ENCODE data around the gene SMAD1.

SMAD1 gene

GRCh38 chr4:145490796-145491195 is 9.1 kb downstream of the SMAD1 start:
- H3K9me3 ChIP-seq (ENCODE audit: insufficient read depth, low read depth, low read length), result no peaks in the 10 kb centered on the region
- H3K79me2 ChIP-seq (ENCODE audit: control insufficient read depth, insufficient read depth, low read length, poor library complexity), result peaks cover 2% of the 10 kb centered on the region
- H4K91ac ChIP-seq (ENCODE audit: low read depth, low read length), result no peak overlapping the region
- H3K9ac ChIP-seq (ENCODE audit: low read length), result no peak overlapping the region
- no peak overlapping the region for H2BK5ac ChIP-seq (ENCODE audit: low read depth, low read length, poor library complexity)
- no peak overlapping the region for H2AFZ ChIP-seq (ENCODE audit: insufficient read depth, low read length, poor library complexity)
- no peak overlapping the region for H3K4me2 ChIP-seq (ENCODE audit: low read length)
- no peaks in the 10 kb centered on the region for H3K79me1 ChIP-seq (ENCODE audit: low read length)
- no peak overlapping the region for H3K4me3 ChIP-seq (ENCODE audit: low read depth, low read length)
- no peak overlapping the region for H3K18ac ChIP-seq (ENCODE audit: low read length)
- no peaks in the 10 kb centered on the region for H3K4me1 ChIP-seq (ENCODE audit: control insufficient read depth in 1 of 2, insufficient read depth in 2 of 2, low read length in 2 of 2)
- H2BK12ac ChIP-seq (ENCODE audit: low read length), result no peak overlapping the region
- H4K8ac ChIP-seq (ENCODE audit: low read depth, low read length), result no peak overlapping the region
- H3K23ac ChIP-seq (ENCODE audit: low read length), result no peak overlapping the region
- H3K27ac ChIP-seq (ENCODE audit: low read depth, low read length), result no peak overlapping the region
- H4K12ac ChIP-seq (ENCODE audit: low read depth, low read length), result no peak overlapping the region
- H3K36me3 ChIP-seq (ENCODE audit: control insufficient read depth in 1 of 2, insufficient read depth in 2 of 2, low read length in 2 of 2), result no peaks in the 10 kb centered on the region
- no peak overlapping the region for H3K14ac ChIP-seq (ENCODE audit: low read length)
- no peak for DNase-seq
- H3K27me3 ChIP-seq (ENCODE audit: insufficient read depth, low read length), result no peaks in the 10 kb centered on the region
- no peak overlapping the region for H2AK5ac ChIP-seq (ENCODE audit: low read length)
- WGBS (ENCODE audit: extremely low coverage, insufficient coverage, insufficient read length), result no CpG with 5 or more reads among the region's 1 CpG
- no peak overlapping the region for H3K4ac ChIP-seq (ENCODE audit: low read depth, low read length)
- H2BK120ac ChIP-seq (ENCODE audit: insufficient read depth, low read length, poor library complexity), result no peak overlapping the region

- Histone ChIP-seq H2BK120ac (ENCODE audit: insufficient read depth, low read length, poor library complexity) (no peak overlapping the region), H3K36me3 (ENCODE audit: control insufficient read depth in 1 of 2, insufficient read depth in 2 of 2, low read length in 2 of 2) (no peaks in the 10 kb centered on the region), H2BK12ac (ENCODE audit: low read length) (no peak overlapping the region), H3K23ac (ENCODE audit: low read length) (no peak overlapping the region), H3K27me3 (ENCODE audit: insufficient read depth, low read length) (no peaks in the 10 kb centered on the region), H2AFZ (ENCODE audit: insufficient read depth, low read length, poor library complexity) (no peak overlapping the region), H3K79me1 (ENCODE audit: low read length) (no peaks in the 10 kb centered on the region), H3K9me3 (ENCODE audit: insufficient read depth, low read depth, low read length) (no peaks in the 10 kb centered on the region), H3K4me1 (ENCODE audit: control insufficient read depth in 1 of 2, insufficient read depth in 2 of 2, low read length in 2 of 2) (no peaks in the 10 kb centered on the region), H3K18ac (ENCODE audit: low read length) (no peak overlapping the region), H4K91ac (ENCODE audit: low read depth, low read length) (no peak overlapping the region), H4K8ac (ENCODE audit: low read depth, low read length) (no peak overlapping the region), H3K14ac (ENCODE audit: low read length) (no peak overlapping the region), H3K4me3 (ENCODE audit: low read depth, low read length) (no peak overlapping the region), H3K9ac (ENCODE audit: low read length) (no peak overlapping the region), H2AK5ac (ENCODE audit: low read length) (no peak overlapping the region), H2BK5ac (ENCODE audit: low read depth, low read length, poor library complexity) (no peak overlapping the region), H3K27ac (ENCODE audit: low read depth, low read length) (no peak overlapping the region), H4K12ac (ENCODE audit: low read depth, low read length) (no peak overlapping the region), H3K4ac (ENCODE audit: low read depth, low read length) (no peak overlapping the region), H3K4me2 (ENCODE audit: low read length) (no peak overlapping the region), H3K79me2 (ENCODE audit: control insufficient read depth, insufficient read depth, low read length, poor library complexity) (peaks cover 2% of the 10 kb centered on the region)
- no peak for DNase-seq
- no CpG with 5 or more reads among the region's 3 CpGs for WGBS (ENCODE audit: extremely low coverage, insufficient coverage, insufficient read length)
Measured at GRCh38 chr4:145492376-145492775, 10.7 kb downstream of the SMAD1 start.

- Histone ChIP-seq H2BK12ac (ENCODE audit: low read length) (no peak overlapping the region), H2BK5ac (ENCODE audit: low read depth, low read length, poor library complexity) (no peak overlapping the region), H3K4me1 (ENCODE audit: control insufficient read depth in 1 of 2, insufficient read depth in 2 of 2, low read length in 2 of 2) (no peaks in the 10 kb centered on the region), H3K4ac (ENCODE audit: low read depth, low read length) (no peak overlapping the region), H3K14ac (ENCODE audit: low read length) (no peak overlapping the region), H3K9ac (ENCODE audit: low read length) (no peak overlapping the region), H4K8ac (ENCODE audit: low read depth, low read length) (no peak overlapping the region), H3K9me3 (ENCODE audit: insufficient read depth, low read depth, low read length) (no peaks in the 10 kb centered on the region), H3K23ac (ENCODE audit: low read length) (no peak overlapping the region), H4K91ac (ENCODE audit: low read depth, low read length) (no peak overlapping the region), H4K12ac (ENCODE audit: low read depth, low read length) (no peak overlapping the region), H3K27me3 (ENCODE audit: insufficient read depth, low read length) (no peaks in the 10 kb centered on the region), H2AFZ (ENCODE audit: insufficient read depth, low read length, poor library complexity) (no peak overlapping the region), H3K4me2 (ENCODE audit: low read length) (no peak overlapping the region), H3K27ac (ENCODE audit: low read depth, low read length) (no peak overlapping the region), H3K18ac (ENCODE audit: low read length) (no peak overlapping the region), H2BK120ac (ENCODE audit: insufficient read depth, low read length, poor library complexity) (no peak overlapping the region), H3K4me3 (ENCODE audit: low read depth, low read length) (no peak overlapping the region), H3K79me2 (ENCODE audit: control insufficient read depth, insufficient read depth, low read length, poor library complexity) (peaks cover 2% of the 10 kb centered on the region), H3K79me1 (ENCODE audit: low read length) (no peaks in the 10 kb centered on the region), H3K36me3 (ENCODE audit: control insufficient read depth in 1 of 2, insufficient read depth in 2 of 2, low read length in 2 of 2) (no peaks in the 10 kb centered on the region), H2AK5ac (ENCODE audit: low read length) (no peak overlapping the region)
- WGBS (ENCODE audit: extremely low coverage, insufficient coverage, insufficient read length), result no CpG with 5 or more reads among the region's 2 CpGs
- no peak for DNase-seq
Measured at GRCh38 chr4:145493166-145493565, 11.5 kb downstream of the SMAD1 start.

- Histone ChIP-seq H3K36me3 (ENCODE audit: control insufficient read depth in 1 of 2, insufficient read depth in 2 of 2, low read length in 2 of 2) (no peaks in the 10 kb centered on the region), H2AK5ac (ENCODE audit: low read length) (no peak overlapping the region), H4K91ac (ENCODE audit: low read depth, low read length) (no peak overlapping the region), H3K14ac (ENCODE audit: low read length) (no peak overlapping the region), H3K18ac (ENCODE audit: low read length) (no peak overlapping the region), H3K23ac (ENCODE audit: low read length) (peak overlapping the region; percentile 33), H2AFZ (ENCODE audit: insufficient read depth, low read length, poor library complexity) (no peak overlapping the region), H2BK12ac (ENCODE audit: low read length) (no peak overlapping the region), H2BK120ac (ENCODE audit: insufficient read depth, low read length, poor library complexity) (no peak overlapping the region), H3K79me1 (ENCODE audit: low read length) (no peaks in the 10 kb centered on the region), H3K4me3 (ENCODE audit: low read depth, low read length) (no peak overlapping the region), H3K4me1 (ENCODE audit: control insufficient read depth in 1 of 2, insufficient read depth in 2 of 2, low read length in 2 of 2) (no peaks in the 10 kb centered on the region), H3K79me2 (ENCODE audit: control insufficient read depth, insufficient read depth, low read length, poor library complexity) (peaks cover 2% of the 10 kb centered on the region), H2BK5ac (ENCODE audit: low read depth, low read length, poor library complexity) (no peak overlapping the region), H3K27ac (ENCODE audit: low read depth, low read length) (no peak overlapping the region), H4K8ac (ENCODE audit: low read depth, low read length) (no peak overlapping the region), H3K4me2 (ENCODE audit: low read length) (no peak overlapping the region), H4K12ac (ENCODE audit: low read depth, low read length) (no peak overlapping the region), H3K4ac (ENCODE audit: low read depth, low read length) (no peak overlapping the region), H3K9me3 (ENCODE audit: insufficient read depth, low read depth, low read length) (no peaks in the 10 kb centered on the region), H3K27me3 (ENCODE audit: insufficient read depth, low read length) (no peaks in the 10 kb centered on the region), H3K9ac (ENCODE audit: low read length) (no peak overlapping the region)
- no CpG with 5 or more reads among the region's 4 CpGs for WGBS (ENCODE audit: extremely low coverage, insufficient coverage, insufficient read length)
- no peak for DNase-seq
Measured at GRCh38 chr4:145494666-145495270, 13.1 kb downstream of the SMAD1 start.

Data from trophoblast cell (in vitro differentiated cells and primary cell).